ENCODE measurements around the gene KLHL17. TPM values are rescaled to one million over a fixed set of nuclear protein-coding genes. Genes with fewer than 3 reads are reported as not detected.
"Not testable (repeated sequence)": the region's sequence is repeated elsewhere in the genome, so short reads cannot be mapped to it uniquely, and the experiment has no call there.

Gene KLHL17
- total RNA-seq, 2 donors from 2014 or later = 10.9 to 24.5 TPM

GRCh38 chr1:975896-976683 is 15.7 kb downstream of the KLHL17 start:
- Histone ChIP-seq H3K27me3 (replicated peaks; ENCODE audit: insufficient read depth) (no peaks in the 10 kb centered on the region), H3K4me1 (replicated peaks) (peaks cover 2% of the 10 kb centered on the region), H3K27ac (peak overlapping the region; percentile 82 to 85), H3K4me3 (peak overlapping the region; percentile 36 to 40), H3K36me3 (no peaks in the 10 kb centered on the region), H3K9me3 (no peaks in the 10 kb centered on the region)
- WGBS = 4% methylated on average over 40 of the region's 40 CpGs
- TF ChIP-seq POLR2A (IDR thresholded peaks at IDR 0.05) = peak; percentile 19
- peak; percentile 55 for TF ChIP-seq POLR2AphosphoS5 (IDR thresholded peaks at IDR 0.05)
- peak; percentile 43 to 95 (median 75) for TF ChIP-seq CTCF (IDR thresholded peaks at IDR 0.05)
- intact Hi-C loops (cut with DNase I) = loop anchor here (2.0 kb wide), 1 partner anchor 71 kb away; no protein-coding TSS in a partner anchor
- DNase-seq (ENCODE audit: low spot score) = peak; percentile 79

- H3K27ac ChIP-seq = peak overlapping the region in 1 of 2 donors; percentile 82
- H3K4me1 ChIP-seq (replicated peaks); H3K9me3 ChIP-seq; H3K4me3 ChIP-seq; H3K27me3 ChIP-seq (replicated peaks; ENCODE audit: insufficient read depth); H3K36me3 ChIP-seq: not testable (repeated sequence)
- WGBS = no CpG with 5 or more reads among the region's 39 CpGs
- peak; percentile 72 for DNase-seq (ENCODE audit: low spot score)
- intact Hi-C loops (cut with DNase I) = loop anchor here (2.0 kb wide), 1 partner anchor 72 kb away; no protein-coding TSS in a partner anchor
These were observed 16.4 kb downstream of the KLHL17 start for GRCh38 chr1:976791-977190.

GRCh38 chr1:978069-978834 is 17.9 kb downstream of the KLHL17 start:
- Histone ChIP-seq H3K9me3 (no peaks in the 10 kb centered on the region), H3K27ac (no peak overlapping the region), H3K4me1 (replicated peaks) (peaks cover 2% of the 10 kb centered on the region), H3K27me3 (replicated peaks; ENCODE audit: insufficient read depth) (peaks cover 1% of the 10 kb centered on the region), H3K4me3 (no peak overlapping the region), H3K36me3 (no peaks in the 10 kb centered on the region)
- 79% methylated on average over 40 of the region's 44 CpGs for WGBS
- intact Hi-C loops (cut with DNase I) = no loop called here
- DNase-seq (ENCODE audit: low spot score) = no peak
- TF ChIP-seq POLR2A (IDR thresholded peaks at IDR 0.05) (no peak), CTCF (IDR thresholded peaks at IDR 0.05) (no peak), POLR2AphosphoS5 (IDR thresholded peaks at IDR 0.05) (no peak)

GRCh38 chr1:978835-979743 is 18.7 kb downstream of the KLHL17 start:
- 79% methylated on average over 41 of the region's 60 CpGs for WGBS
- no peak for TF ChIP-seq CTCF (IDR thresholded peaks at IDR 0.05)
- TF ChIP-seq POLR2AphosphoS5 (IDR thresholded peaks at IDR 0.05) = no peak
- no peak for TF ChIP-seq POLR2A (IDR thresholded peaks at IDR 0.05)
- H3K4me3 ChIP-seq = no peak overlapping the region
- no peak overlapping the region for H3K27ac ChIP-seq
- no peak for DNase-seq (ENCODE audit: low spot score)
- no peaks in the 10 kb centered on the region for H3K36me3 ChIP-seq
- H3K4me1 ChIP-seq (replicated peaks) = peaks cover 2% of the 10 kb centered on the region
- intact Hi-C loops (cut with DNase I) = no loop called here
- H3K27me3 ChIP-seq (replicated peaks; ENCODE audit: insufficient read depth) = peaks cover 1% of the 10 kb centered on the region
- no peaks in the 10 kb centered on the region for H3K9me3 ChIP-seq

GRCh38 chr1:979744-980072 is 19.3 kb downstream of the KLHL17 start:
- Histone ChIP-seq H3K9me3 (no peaks in the 10 kb centered on the region), H3K27me3 (replicated peaks; ENCODE audit: insufficient read depth) (peaks cover 1% of the 10 kb centered on the region), H3K36me3 (no peaks in the 10 kb centered on the region), H3K4me1 (replicated peaks) (peaks cover 2% of the 10 kb centered on the region), H3K4me3 (no peak overlapping the region), H3K27ac (no peak overlapping the region)
- no peak for DNase-seq (ENCODE audit: low spot score)
- intact Hi-C loops (cut with DNase I) = no loop called here
- TF ChIP-seq POLR2A (IDR thresholded peaks at IDR 0.05) (no peak), POLR2AphosphoS5 (IDR thresholded peaks at IDR 0.05) (no peak), CTCF (IDR thresholded peaks at IDR 0.05) (no peak)
- WGBS = 77% methylated on average over 9 of the region's 9 CpGs

Data from prostate gland (tissue), 2 donors.